Adrenal gland (tissue), 5 donors: Measurements from ENCODE around the gene MIER2.

ENCODE experiments used
- CTCF ChIP-seq, 6 experiments: fragments of 450-650 bp in 4 of 6; fragments of 200-600 bp in 2 of 6; sonication (generic) in 1 of 6; IDR thresholded peaks; 1 replicate in 5 of 6; 2 replicates in 1 of 6; pipeline versions ENCODE4 v1.5.1 to v1.8.0; 2016 to 2021; ENCODE audit warnings: antibody characterized with exemption in 6 of 6, mild to moderate bottlenecking in 2 of 6, moderate library complexity in 1 of 6
- POLR2A ChIP-seq, 2 donors: fragments of 450-650 bp; IDR thresholded peaks; one replicate each; pipeline ENCODE4 v1.6.1; 2017; ENCODE audit warnings: antibody characterized with exemption in 2 of 2, mild to moderate bottlenecking in 2 of 2, moderate library complexity in 1 of 2
- donor health status: DM: no; HTN: no; CAD: no.

DNA sequence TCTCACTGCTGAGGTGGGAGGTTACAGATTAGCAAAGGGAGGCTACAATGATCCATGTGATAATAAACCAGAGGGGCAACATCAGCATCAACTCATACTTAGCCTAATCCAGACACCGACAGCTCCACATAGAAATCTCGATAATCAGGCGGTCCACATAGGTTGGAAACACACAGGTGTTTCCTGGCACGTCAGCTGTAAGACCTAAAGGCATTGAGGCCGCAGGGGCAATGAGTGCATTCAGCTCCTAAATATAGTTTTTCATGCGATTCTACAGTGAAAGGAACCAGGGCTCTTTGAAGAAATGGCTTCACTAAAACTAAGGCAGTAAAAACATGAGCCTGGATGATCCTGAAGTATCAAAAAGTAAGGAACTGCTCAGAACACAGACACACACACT lies 72.7 kb downstream of the MIER2 start:
- TF ChIP-seq CTCF (IDR thresholded peaks at IDR 0.05) (no peak), POLR2A (IDR thresholded peaks at IDR 0.05) (no peak)
